ENCODE results near the gene ACP5.

ACP5 gene

GRCh38 chr19:11597202-11598102 is 20.0 kb upstream of the ACP5 start, which contains the start of gene ZNF627 (continued):
- TF ChIP-seq ZIC2 (tag by site-specific recombination; IDR thresholded peaks at IDR 0.05) = peak; percentile 41; the same call in 1 of the 2 replicates
- TF ChIP-seq ZNF596 (tag by site-specific recombination; IDR thresholded peaks at IDR 0.05) = no peak
- TF ChIP-seq ZSCAN16 (tag by site-specific recombination; IDR thresholded peaks at IDR 0.05) = peak; percentile 48; the same call in 1 of the 2 replicates
- no peak for TF ChIP-seq ZNF792 (tag by site-specific recombination; IDR thresholded peaks at IDR 0.05)
- TF ChIP-seq ZNF530 (tag by site-specific recombination; IDR thresholded peaks at IDR 0.05; ENCODE audit: low read depth) = no peak
- no peak for TF ChIP-seq TCF7L2 (IDR thresholded peaks at IDR 0.05; ENCODE audit: borderline replicate concordance, low read depth, low read length)
- peak; percentile 47; the same call in 1 of the 2 replicates for TF ChIP-seq ZBTB11 (tag by site-specific recombination; conservative IDR thresholded peaks at IDR 0.05; ENCODE audit: low read depth)
- TF ChIP-seq ZNF664 (tag by site-specific recombination; IDR thresholded peaks at IDR 0.05) = no peak
- TF ChIP-seq ZNF140 (tag by site-specific recombination; IDR thresholded peaks at IDR 0.05) = no peak
- TF ChIP-seq TRIM28 (IDR thresholded peaks at IDR 0.05; ENCODE audit: borderline replicate concordance, low read length) = 0 out of 2 replicates have a peak, but pooled peaks have one; percentile 12
- TF ChIP-seq ZNF585B (tag by site-specific recombination; IDR thresholded peaks at IDR 0.05) = no peak
- TF ChIP-seq ZNF37A (tag by site-specific recombination; IDR thresholded peaks at IDR 0.05) = no peak
- no peak for TF ChIP-seq ZNF777 (tag by site-specific recombination; IDR thresholded peaks at IDR 0.05; ENCODE audit: borderline replicate concordance)
- peak; percentile 59; the same call in 1 of the 2 replicates for TF ChIP-seq ZSCAN18 (tag by site-specific recombination; IDR thresholded peaks at IDR 0.05)

- H3K4me3 ChIP-seq (ENCODE audit: low read depth, low read length) = no peak overlapping the region
- H3K9me3 ChIP-seq (ENCODE audit: control insufficient read depth, insufficient read depth, low read depth, low read length) = no peaks in the 10 kb centered on the region
- peaks cover 8 to 10% of the 10 kb centered on the region in 2 experiments; a peak in 2 of 3 replicates for H3K36me3 ChIP-seq (ENCODE audit: control insufficient read depth in 2 of 2, insufficient read depth in 1 of 2, low read length in 2 of 2)
- no peak overlapping the region for H3K27ac ChIP-seq (ENCODE audit: extremely low read depth, low read depth, low read length)
- CTCF ChIA-PET = interaction anchor here (0.6 to 0.8 kb wide), 2 partner anchors 36 to 297 kb away, joined by 3 read pairs; no protein-coding TSS in a partner anchor
- POLR2A ChIA-PET = interaction anchor here (0.6 kb wide), 1 partner anchor 439 kb away, joined by 4 read pairs; no protein-coding TSS in a partner anchor
- no peaks in the 10 kb centered on the region for H3K4me1 ChIP-seq (ENCODE audit: control insufficient read depth, insufficient read depth, low read length)
- no peak for TF ChIP-seq ZNF223 (tag by site-specific recombination; IDR thresholded peaks at IDR 0.05)
- no peak for TF ChIP-seq REPIN1 (tag by site-specific recombination; IDR thresholded peaks at IDR 0.05; ENCODE audit: low read depth)
- TF ChIP-seq ZNF692 (tag by site-specific recombination; IDR thresholded peaks at IDR 0.05) = no peak
- TF ChIP-seq HOXD13 (CRISPR knock-in tag; IDR thresholded peaks at IDR 0.05; ENCODE audit: borderline replicate concordance) = no peak
- no peak for TF ChIP-seq ZNF777 (tag by site-specific recombination; IDR thresholded peaks at IDR 0.05; ENCODE audit: borderline replicate concordance)
- no peak for TF ChIP-seq ZNF335 (tag by site-specific recombination; conservative IDR thresholded peaks at IDR 0.05)
- TF ChIP-seq ZNF610 (tag by site-specific recombination; IDR thresholded peaks at IDR 0.05; ENCODE audit: borderline replicate concordance) = no peak
- no peak for TF ChIP-seq ZNF239 (tag by site-specific recombination; IDR thresholded peaks at IDR 0.05)
- no peak for TF ChIP-seq ZNF76 (tag by site-specific recombination; IDR thresholded peaks at IDR 0.05; ENCODE audit: borderline replicate concordance, low read depth)
- TF ChIP-seq PBX3 (CRISPR knock-in tag; IDR thresholded peaks at IDR 0.05) = no peak
- no peak for TF ChIP-seq ZNF174 (tag by site-specific recombination; IDR thresholded peaks at IDR 0.05)
- TF ChIP-seq ZNF639 (tag by site-specific recombination; IDR thresholded peaks at IDR 0.05) = no peak
- TF ChIP-seq ZBTB17 (tag by site-specific recombination; IDR thresholded peaks at IDR 0.05) = no peak
- TF ChIP-seq OVOL3 (tag by site-specific recombination; IDR thresholded peaks at IDR 0.05) = no peak
- no peak for TF ChIP-seq ZNF37A (tag by site-specific recombination; IDR thresholded peaks at IDR 0.05)
- TF ChIP-seq ZNF514 (tag by site-specific recombination; IDR thresholded peaks at IDR 0.05) = no peak
Observed at GRCh38 chr19:11596156-11596555, 18.7 kb upstream of the ACP5 start.
